ENCODE results near the gene HMOX2.

Gene HMOX2

GRCh38 chr16:4515611-4516233 lies 39.5 kb downstream of the HMOX2 start:
- peaks cover 29 to 41% of the 10 kb centered on the region in 2 donors for H3K4me1 ChIP-seq (ENCODE audit: control insufficient read depth in 1 of 2, insufficient read depth in 2 of 2, low read length in 2 of 2)

GRCh38 chr16:4517812-4518680 lies 41.8 kb downstream of the HMOX2 start:
- Histone ChIP-seq H3K36me3 (ENCODE audit: control insufficient read depth in 1 of 2, insufficient read depth in 2 of 2, low read length in 2 of 2) (peaks cover 0 to 4% of the 10 kb centered on the region in 2 donors), H3K4me1 (ENCODE audit: control insufficient read depth in 1 of 2, insufficient read depth in 2 of 2, low read length in 2 of 2) (peaks cover 25 to 43% of the 10 kb centered on the region in 2 donors), H3K9me3 (ENCODE audit: control insufficient read depth in 1 of 2, low read length in 2 of 2) (no peaks in the 10 kb centered on the region), H3K27me3 (ENCODE audit: low read depth, low read length) (no peaks in the 10 kb centered on the region), H3K4me3 (ENCODE audit: low read depth in 1 of 2, low read length in 2 of 2) (no peak overlapping the region), H3K27ac (ENCODE audit: low read length) (no peak overlapping the region)

More at GRCh38 chr16:4515611-4516233, 39.5 kb downstream of the HMOX2 start:
- Histone ChIP-seq H3K4me3 (ENCODE audit: low read depth in 1 of 2, low read length in 2 of 2) (peak overlapping the region in 1 of 2 donors; percentile 7), H3K27ac (ENCODE audit: low read length) (peak overlapping the region; percentile 65), H3K36me3 (ENCODE audit: control insufficient read depth in 1 of 2, insufficient read depth in 2 of 2, low read length in 2 of 2) (peaks cover 7 to 22% of the 10 kb centered on the region in 2 donors), H3K27me3 (ENCODE audit: low read depth, low read length) (no peaks in the 10 kb centered on the region), H3K9me3 (ENCODE audit: control insufficient read depth in 1 of 2, low read length in 2 of 2) (no peaks in the 10 kb centered on the region)

- Histone ChIP-seq H3K4me1 (ENCODE audit: control insufficient read depth in 1 of 2, insufficient read depth in 2 of 2, low read length in 2 of 2) (peaks cover 21 to 30% of the 10 kb centered on the region in 2 donors), H3K27ac (ENCODE audit: low read length) (no peak overlapping the region)
These were observed 43.3 kb downstream of the HMOX2 start for GRCh38 chr16:4519274-4520058.

GRCh38 chr16:4520913-4521312 lies 44.7 kb downstream of the HMOX2 start:
- Histone ChIP-seq H3K4me3 (ENCODE audit: low read depth in 1 of 2, low read length in 2 of 2) (no peak overlapping the region), H3K4me1 (ENCODE audit: control insufficient read depth in 1 of 2, insufficient read depth in 2 of 2, low read length in 2 of 2) (peaks cover 8 to 25% of the 10 kb centered on the region in 2 donors), H3K27me3 (ENCODE audit: low read depth, low read length) (no peaks in the 10 kb centered on the region), H3K9me3 (ENCODE audit: control insufficient read depth in 1 of 2, low read length in 2 of 2) (no peaks in the 10 kb centered on the region), H3K36me3 (ENCODE audit: control insufficient read depth in 1 of 2, insufficient read depth in 2 of 2, low read length in 2 of 2) (no peaks in the 10 kb centered on the region), H3K27ac (ENCODE audit: low read length) (no peak overlapping the region)

More at GRCh38 chr16:4519274-4520058, 43.3 kb downstream of the HMOX2 start:
- Histone ChIP-seq H3K27me3 (ENCODE audit: low read depth, low read length) (no peaks in the 10 kb centered on the region), H3K36me3 (ENCODE audit: control insufficient read depth in 1 of 2, insufficient read depth in 2 of 2, low read length in 2 of 2) (no peaks in the 10 kb centered on the region), H3K9me3 (ENCODE audit: control insufficient read depth in 1 of 2, low read length in 2 of 2) (no peaks in the 10 kb centered on the region), H3K4me3 (ENCODE audit: low read depth in 1 of 2, low read length in 2 of 2) (no peak overlapping the region)

GRCh38 chr16:4522051-4522581 lies 45.9 kb downstream of the HMOX2 start:
- no peaks in the 10 kb centered on the region for H3K9me3 ChIP-seq (ENCODE audit: control insufficient read depth in 1 of 2, low read length in 2 of 2)
- no peak overlapping the region for H3K4me3 ChIP-seq (ENCODE audit: low read depth in 1 of 2, low read length in 2 of 2)
- no peaks in the 10 kb centered on the region for H3K27me3 ChIP-seq (ENCODE audit: low read depth, low read length)
- H3K4me1 ChIP-seq (ENCODE audit: control insufficient read depth in 1 of 2, insufficient read depth in 2 of 2, low read length in 2 of 2), result peaks cover 0 to 21% of the 10 kb centered on the region in 2 donors
- H3K27ac ChIP-seq (ENCODE audit: low read length), result no peak overlapping the region
- H3K36me3 ChIP-seq (ENCODE audit: control insufficient read depth in 1 of 2, insufficient read depth in 2 of 2, low read length in 2 of 2), result no peaks in the 10 kb centered on the region

- no peaks in the 10 kb centered on the region for H3K9me3 ChIP-seq (ENCODE audit: control insufficient read depth in 1 of 2, low read length in 2 of 2)
- no peak overlapping the region for H3K27ac ChIP-seq (ENCODE audit: low read length)
- no peaks in the 10 kb centered on the region for H3K36me3 ChIP-seq (ENCODE audit: control insufficient read depth in 1 of 2, insufficient read depth in 2 of 2, low read length in 2 of 2)
- no peaks in the 10 kb centered on the region for H3K27me3 ChIP-seq (ENCODE audit: low read depth, low read length)
- H3K4me1 ChIP-seq (ENCODE audit: control insufficient read depth in 1 of 2, insufficient read depth in 2 of 2, low read length in 2 of 2), result peaks cover 0 to 21% of the 10 kb centered on the region in 2 donors
- no peak overlapping the region for H3K4me3 ChIP-seq (ENCODE audit: low read depth in 1 of 2, low read length in 2 of 2)
These were observed 47.5 kb downstream of the HMOX2 start for GRCh38 chr16:4523686-4524085.

- Histone ChIP-seq H3K27ac (ENCODE audit: low read length) (no peak overlapping the region), H3K4me3 (ENCODE audit: low read depth in 1 of 2, low read length in 2 of 2) (no peak overlapping the region), H3K4me1 (ENCODE audit: control insufficient read depth in 1 of 2, insufficient read depth in 2 of 2, low read length in 2 of 2) (peaks cover 7 to 26% of the 10 kb centered on the region in 2 donors), H3K27me3 (ENCODE audit: low read depth, low read length) (no peaks in the 10 kb centered on the region), H3K9me3 (ENCODE audit: control insufficient read depth in 1 of 2, low read length in 2 of 2) (no peaks in the 10 kb centered on the region), H3K36me3 (ENCODE audit: control insufficient read depth in 1 of 2, insufficient read depth in 2 of 2, low read length in 2 of 2) (no peaks in the 10 kb centered on the region)
These were observed 48.4 kb downstream of the HMOX2 start for GRCh38 chr16:4524571-4524970.

GRCh38 chr16:4525069-4525468 lies 48.9 kb downstream of the HMOX2 start:
- Histone ChIP-seq H3K36me3 (ENCODE audit: control insufficient read depth in 1 of 2, insufficient read depth in 2 of 2, low read length in 2 of 2) (no peaks in the 10 kb centered on the region), H3K9me3 (ENCODE audit: control insufficient read depth in 1 of 2, low read length in 2 of 2) (no peaks in the 10 kb centered on the region), H3K4me3 (ENCODE audit: low read depth in 1 of 2, low read length in 2 of 2) (no peak overlapping the region), H3K4me1 (ENCODE audit: control insufficient read depth in 1 of 2, insufficient read depth in 2 of 2, low read length in 2 of 2) (peaks cover 7 to 30% of the 10 kb centered on the region in 2 donors), H3K27me3 (ENCODE audit: low read depth, low read length) (no peaks in the 10 kb centered on the region), H3K27ac (ENCODE audit: low read length) (no peak overlapping the region)

GRCh38 chr16:4525634-4526277 lies 49.6 kb downstream of the HMOX2 start:
- no peaks in the 10 kb centered on the region for H3K27me3 ChIP-seq (ENCODE audit: low read depth, low read length)
- H3K4me1 ChIP-seq (ENCODE audit: control insufficient read depth in 1 of 2, insufficient read depth in 2 of 2, low read length in 2 of 2), result peaks cover 7 to 30% of the 10 kb centered on the region in 2 donors
- H3K4me3 ChIP-seq (ENCODE audit: low read depth in 1 of 2, low read length in 2 of 2), result no peak overlapping the region
- no peaks in the 10 kb centered on the region for H3K36me3 ChIP-seq (ENCODE audit: control insufficient read depth in 1 of 2, insufficient read depth in 2 of 2, low read length in 2 of 2)
- H3K27ac ChIP-seq (ENCODE audit: low read length), result no peak overlapping the region
- H3K9me3 ChIP-seq (ENCODE audit: control insufficient read depth in 1 of 2, low read length in 2 of 2), result no peaks in the 10 kb centered on the region

GRCh38 chr16:4529085-4530060 lies 53.2 kb downstream of the HMOX2 start:
- Histone ChIP-seq H3K4me1 (ENCODE audit: control insufficient read depth in 1 of 2, insufficient read depth in 2 of 2, low read length in 2 of 2) (peaks cover 7 to 17% of the 10 kb centered on the region in 2 donors), H3K27me3 (ENCODE audit: low read depth, low read length) (no peaks in the 10 kb centered on the region), H3K9me3 (ENCODE audit: control insufficient read depth in 1 of 2, low read length in 2 of 2) (no peaks in the 10 kb centered on the region), H3K36me3 (ENCODE audit: control insufficient read depth in 1 of 2, insufficient read depth in 2 of 2, low read length in 2 of 2) (peaks cover 9 to 13% of the 10 kb centered on the region in 2 donors), H3K4me3 (ENCODE audit: low read depth in 1 of 2, low read length in 2 of 2) (no peak overlapping the region), H3K27ac (ENCODE audit: low read length) (peak overlapping the region; percentile 52)

Data from muscle layer of duodenum (tissue), 2 donors.